Activated CD8-positive, alpha-beta memory T cell treated with anti-CD3 and anti-CD28 coated beads for 36 hours (primary cell): ENCODE measurements around the gene IRAK2. TPM values are rescaled to one million over a fixed set of nuclear protein-coding genes. Genes with fewer than 3 reads are reported as not detected.

Experiments
- CTCF ChIA-PET: fragments of 350-600 bp; sonication (Branson Sonifier 250); formaldehyde crosslinking; loops from one replicate; lab custom pipeline; 2021; ENCODE audit warnings: antibody characterized with exemption; lab: Charles Lee
- POLR2A ChIA-PET: fragments of 350-600 bp; sonication (Branson Sonifier 250); formaldehyde crosslinking; loops from one replicate; lab custom pipeline; 2021; ENCODE audit warnings: antibody characterized with exemption; lab: Charles Lee
- total RNA-seq, 2 experiments: library from RNA; stranded (reverse); gene quantifications; one replicate each; pipeline ENCODE4 v1.2.3, GENCODE V29; 2021

The IRAK2 gene
- total RNA-seq, 2 experiments from 2014 or later = 4.0 TPM

DNA sequence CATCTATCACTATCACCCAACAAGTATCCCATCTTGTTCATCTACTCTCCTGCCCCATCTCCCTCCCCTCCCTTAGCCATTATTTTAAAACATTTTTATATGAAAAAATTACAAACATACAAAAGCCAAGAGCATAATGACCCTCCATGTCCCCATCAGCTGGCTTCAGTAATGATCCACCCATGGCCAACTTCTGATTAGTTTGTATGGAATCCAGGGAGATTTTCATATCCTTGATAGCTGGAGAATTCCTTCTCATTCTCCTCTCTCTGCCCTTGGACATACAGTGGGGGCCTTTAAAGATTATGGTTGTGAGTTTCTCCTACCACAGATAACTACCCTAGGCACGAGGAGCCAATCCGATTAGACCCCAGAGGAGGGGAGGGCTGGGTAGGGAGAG is 40.2 kb downstream of the IRAK2 start:
- ChIA-PET POLR2A (no interaction called here), CTCF (no interaction called here)

DNA sequence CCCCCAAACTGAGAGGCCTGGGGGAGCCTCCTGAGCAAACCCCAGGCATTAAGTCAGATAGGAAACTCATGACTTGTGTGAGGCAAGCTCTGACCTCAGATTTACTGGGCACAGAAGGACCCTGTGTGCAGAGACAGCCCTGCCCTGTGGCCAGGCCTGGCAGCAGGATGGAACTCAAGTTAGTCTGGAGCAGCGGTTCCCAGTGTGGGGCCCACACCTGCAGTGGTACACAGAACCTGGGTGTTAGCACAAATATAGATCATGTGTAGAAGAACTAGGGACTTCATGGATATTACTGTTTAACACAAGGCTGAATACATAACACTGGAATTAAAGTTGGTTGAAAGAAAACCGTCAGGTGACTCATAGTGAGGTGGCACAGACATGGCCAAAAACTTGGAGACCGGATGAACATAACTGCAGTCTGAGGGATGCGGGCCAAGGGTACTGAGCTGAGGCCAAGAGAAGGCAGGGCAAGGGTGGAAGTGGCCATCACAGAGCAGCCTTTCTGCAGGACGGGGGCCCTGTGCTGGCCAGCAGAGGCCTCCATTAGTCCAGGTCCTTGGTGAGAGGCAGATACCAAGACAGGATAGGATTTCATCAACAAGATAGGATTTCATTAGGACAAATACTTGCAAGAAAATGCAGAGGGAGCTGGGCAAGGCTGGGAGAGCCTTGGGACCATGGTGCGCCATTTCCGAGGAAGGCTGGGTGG is 40.9 kb downstream of the IRAK2 start:
- CTCF ChIA-PET = no interaction called here
- POLR2A ChIA-PET = no interaction called here

DNA sequence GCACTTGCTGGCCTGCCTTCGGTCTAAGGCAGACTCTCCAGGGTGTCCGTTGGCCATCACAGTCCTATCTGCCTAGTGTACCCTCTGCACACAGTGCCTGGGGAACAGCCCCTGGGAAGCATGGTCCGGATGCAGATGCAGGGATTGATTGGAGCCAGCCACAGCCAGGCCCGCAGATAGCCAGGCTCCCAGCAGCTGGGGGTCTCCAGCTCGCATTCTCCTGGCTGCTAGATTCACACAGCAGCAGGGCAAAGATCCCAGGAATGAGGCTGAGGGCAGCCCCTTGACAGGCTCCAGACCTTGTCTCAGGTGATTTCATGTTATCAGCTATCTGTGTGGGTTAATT is 41.4 kb downstream of the IRAK2 start:
- ChIA-PET CTCF (no interaction called here), POLR2A (no interaction called here)

GRCh38 chr3:10213156-10213792 is 48.6 kb downstream of the IRAK2 start:
- ChIA-PET POLR2A (interaction anchor here (1.2 kb wide), 1 partner anchor 15 kb away, joined by 3 read pairs; no protein-coding TSS in a partner anchor), CTCF (interaction anchor here (0.9 to 2.3 kb wide), 4 partner anchors 9 to 48 kb away, joined by 3 to 7 read pairs (median 4); partner anchors contain the start of gene IRAK2)

DNA sequence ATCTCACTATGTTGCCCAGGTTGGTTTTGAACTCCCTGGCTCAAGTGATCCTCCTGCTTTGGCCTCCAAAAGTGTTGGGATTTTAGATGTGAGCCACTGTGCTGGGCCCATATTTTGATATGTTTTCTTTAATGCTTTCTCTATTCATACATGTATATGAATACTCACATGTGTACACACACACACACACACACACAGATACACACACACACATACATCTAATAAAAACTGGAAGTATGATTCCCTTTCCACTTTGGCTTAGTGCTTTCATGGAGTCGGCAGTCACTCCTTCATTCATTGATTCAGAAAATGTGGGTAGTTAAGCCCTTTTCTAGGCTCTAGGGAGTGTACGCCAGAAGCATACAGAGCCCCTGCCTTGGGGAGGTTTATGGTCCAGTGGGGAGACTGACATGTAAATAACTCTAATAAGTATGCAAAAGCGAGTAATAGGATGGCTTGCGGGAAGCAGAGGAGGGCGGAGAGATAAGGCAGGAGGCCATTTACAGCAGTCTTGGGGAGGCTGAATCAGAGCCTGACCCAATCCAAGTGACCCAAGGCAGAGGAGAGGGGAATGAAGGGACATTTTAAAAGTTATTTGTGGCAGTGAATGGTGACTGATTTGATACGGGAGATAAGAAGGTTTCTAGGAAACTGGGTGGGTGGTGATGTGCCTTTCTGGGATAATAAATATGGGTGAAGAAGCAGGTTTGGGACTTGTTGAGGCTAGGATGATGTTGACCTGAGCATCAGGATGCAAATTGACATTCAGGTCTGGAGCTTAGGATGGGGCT is 51.1 kb downstream of the IRAK2 start:
- POLR2A ChIA-PET = no interaction called here
- CTCF ChIA-PET = interaction anchor here (0.6 kb wide), 1 partner anchor 21 kb away, joined by 3 read pairs; no protein-coding TSS in a partner anchor

DNA sequence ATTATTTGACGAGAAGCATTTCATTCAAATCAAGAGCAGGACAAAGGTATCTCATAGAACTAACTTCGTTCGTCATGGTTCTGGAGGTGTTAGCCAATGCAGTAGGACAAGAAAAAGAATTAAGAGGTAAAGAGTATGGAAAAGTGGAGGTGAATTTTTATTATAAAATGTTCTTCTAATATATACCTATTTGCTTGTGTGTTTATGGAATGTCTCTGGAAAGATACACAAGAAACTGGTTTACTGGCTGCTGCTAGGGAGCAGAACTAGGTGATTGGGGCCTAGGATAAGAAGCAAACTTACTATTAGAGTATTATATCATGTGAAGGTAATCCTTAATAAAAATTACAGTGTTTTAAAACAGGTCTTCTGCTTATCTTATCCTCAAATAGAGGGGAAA is 52.6 kb downstream of the IRAK2 start:
- POLR2A ChIA-PET = no interaction called here
- CTCF ChIA-PET = interaction anchor here (0.6 kb wide), 1 partner anchor 12 kb away, joined by 3 read pairs; no protein-coding TSS in a partner anchor

DNA sequence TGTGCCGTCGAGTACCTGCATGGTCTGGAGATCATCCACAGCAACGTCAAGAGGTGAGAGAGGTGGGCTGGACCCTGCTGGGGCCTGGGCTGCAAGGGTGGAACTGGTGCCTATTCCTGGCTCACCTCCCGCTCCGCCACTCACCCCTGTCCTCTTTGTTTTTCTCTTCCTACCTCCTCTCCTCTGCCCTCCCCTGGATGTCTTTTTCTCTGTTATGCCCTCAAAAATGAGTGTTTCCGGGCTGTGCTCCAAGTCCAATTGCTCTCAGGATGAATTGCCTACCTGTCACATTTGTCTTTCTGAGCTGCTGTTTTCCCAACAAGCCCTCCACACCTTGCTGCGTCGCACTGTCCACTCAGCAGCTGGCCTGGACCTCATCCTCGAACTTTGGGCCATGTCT is 55.0 kb downstream of the IRAK2 start:
- ChIA-PET POLR2A (interaction anchor here (0.9 kb wide), 1 partner anchor 61 kb away, joined by 7 read pairs; no protein-coding TSS in a partner anchor), CTCF (interaction anchor here (0.9 to 1.4 kb wide), 2 partner anchors 9 to 44 kb away, joined by 3 read pairs; no protein-coding TSS in a partner anchor)

DNA sequence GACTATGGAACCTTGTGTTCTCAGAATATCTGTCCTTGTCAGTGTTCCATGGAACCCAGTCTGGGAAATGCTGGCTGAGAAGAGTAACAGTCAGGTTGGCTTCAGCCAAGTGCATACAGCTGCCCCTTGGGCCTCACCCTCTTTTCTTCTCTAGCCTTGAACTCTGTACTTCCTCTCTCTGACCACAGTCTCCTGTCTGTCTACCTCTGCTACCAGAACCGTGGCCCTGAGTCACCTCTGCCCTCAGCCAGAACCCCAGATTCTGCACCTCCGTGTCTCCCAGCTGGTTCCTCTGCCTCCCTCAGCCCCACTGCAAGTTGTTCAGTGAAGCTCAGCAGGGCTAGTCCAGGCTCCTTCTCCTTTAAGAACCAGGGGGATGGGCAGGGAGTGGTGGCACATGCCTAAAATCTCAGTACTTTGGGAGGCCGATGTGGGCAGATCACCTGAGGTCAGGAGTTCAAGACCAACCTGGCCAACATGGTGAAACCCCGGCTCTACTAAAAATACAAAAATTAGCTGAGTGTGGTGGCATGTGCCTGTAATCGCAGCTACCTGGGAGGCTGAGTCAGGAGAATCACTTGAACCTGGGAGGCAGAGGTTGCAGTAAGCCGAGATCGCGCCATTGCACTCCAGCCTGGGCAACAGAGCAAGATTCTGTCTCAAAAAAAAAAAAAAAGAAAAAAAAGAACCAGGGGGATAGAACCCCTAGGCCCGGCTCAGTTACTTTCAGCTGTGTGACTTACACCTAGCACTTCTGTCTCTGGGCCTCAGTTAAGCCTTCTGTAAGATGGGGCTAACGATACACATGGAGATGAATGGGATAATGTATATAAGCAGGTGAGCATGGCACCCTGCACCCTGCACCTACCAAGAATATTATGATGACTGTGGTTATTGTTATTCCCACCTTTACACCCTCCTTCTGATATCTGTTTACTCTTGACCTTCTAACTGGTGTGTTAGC is 59.2 kb downstream of the IRAK2 start:
- ChIA-PET CTCF (interaction anchor here (0.7 to 1.7 kb wide), 6 partner anchors 12 to 291 kb away, joined by 3 to 6 read pairs (median 4); partner anchors contain the start of gene TATDN2), POLR2A (interaction anchor here (0.5 to 0.6 kb wide), 2 partner anchors 82 to 490 kb away, joined by 3 to 4 read pairs; no protein-coding TSS in a partner anchor)

DNA sequence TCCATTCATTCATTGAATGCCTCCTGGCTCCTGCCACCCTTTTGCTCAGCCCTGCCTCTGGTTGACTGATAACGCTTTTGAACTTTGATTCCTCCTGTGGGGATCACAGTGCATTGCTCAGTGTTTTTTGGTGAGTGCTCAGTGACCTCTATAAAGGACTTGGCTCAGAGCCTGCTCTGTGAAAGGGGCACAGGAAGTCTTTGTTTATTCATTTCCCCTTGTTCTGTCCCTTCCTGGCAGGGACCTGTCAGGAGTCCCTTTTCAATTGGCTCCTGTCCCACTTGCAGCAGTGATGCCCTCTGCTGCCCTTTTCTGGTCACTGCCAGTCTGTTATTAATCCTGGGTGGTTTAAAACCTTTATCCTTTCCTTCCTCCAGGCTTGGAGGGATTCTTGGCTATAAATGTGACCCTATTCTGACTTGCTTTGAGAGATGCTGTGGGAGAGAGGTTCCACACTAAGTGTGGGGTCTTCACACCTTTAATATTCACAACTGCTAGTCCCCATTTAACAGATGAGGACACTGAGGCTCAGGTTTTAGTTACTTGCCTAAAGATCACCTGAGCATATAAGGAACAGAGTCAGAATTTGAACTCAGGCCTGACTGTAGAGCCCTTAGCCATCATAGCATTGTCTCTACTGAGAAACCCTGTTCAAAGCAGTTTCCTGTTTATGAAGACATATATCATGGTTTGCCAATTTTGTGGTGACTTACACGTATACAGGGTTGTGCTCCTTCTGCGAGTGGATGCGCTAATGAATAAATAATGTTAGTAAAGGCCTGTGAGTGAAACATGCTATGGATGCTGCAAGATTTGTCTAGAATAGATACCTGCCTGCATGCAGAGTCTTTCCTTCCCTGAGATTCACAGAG is 60.3 kb downstream of the IRAK2 start:
- POLR2A ChIA-PET = interaction anchor here (0.6 kb wide), 1 partner anchor 491 kb away, joined by 4 read pairs; no protein-coding TSS in a partner anchor
- CTCF ChIA-PET = interaction anchor here (1.2 to 1.9 kb wide), 3 partner anchors 11 to 83 kb away, joined by 4 to 5 read pairs (median 5); partner anchors contain the start of genes TATDN2 and VHL

DNA sequence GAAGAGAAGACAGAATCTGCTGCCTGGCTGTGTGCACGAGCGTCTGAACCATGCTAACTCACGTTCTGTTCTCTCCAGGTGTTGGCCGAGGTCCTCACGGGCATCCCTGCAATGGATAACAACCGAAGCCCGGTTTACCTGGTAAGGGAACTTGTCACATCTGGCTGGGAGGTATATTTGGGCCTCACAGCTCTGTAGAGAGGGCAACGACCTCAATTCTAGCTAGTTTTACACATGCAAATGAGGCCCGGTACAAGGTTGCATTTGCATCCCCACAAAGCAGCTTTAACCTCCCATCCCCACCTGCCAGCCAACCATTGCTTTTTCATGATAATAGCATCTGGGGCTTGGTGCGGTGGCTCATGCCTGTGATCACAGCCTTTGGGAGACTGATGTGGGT is 61.6 kb downstream of the IRAK2 start:
- ChIA-PET CTCF (interaction anchor here (0.6 to 1.9 kb wide), 4 partner anchors 12 to 84 kb away, joined by 3 to 5 read pairs (median 4); partner anchors contain the start of genes TATDN2 and VHL), POLR2A (interaction anchor here (0.6 to 0.7 kb wide), 2 partner anchors 47 to 236 kb away, joined by 3 to 6 read pairs; no protein-coding TSS in a partner anchor)

DNA sequence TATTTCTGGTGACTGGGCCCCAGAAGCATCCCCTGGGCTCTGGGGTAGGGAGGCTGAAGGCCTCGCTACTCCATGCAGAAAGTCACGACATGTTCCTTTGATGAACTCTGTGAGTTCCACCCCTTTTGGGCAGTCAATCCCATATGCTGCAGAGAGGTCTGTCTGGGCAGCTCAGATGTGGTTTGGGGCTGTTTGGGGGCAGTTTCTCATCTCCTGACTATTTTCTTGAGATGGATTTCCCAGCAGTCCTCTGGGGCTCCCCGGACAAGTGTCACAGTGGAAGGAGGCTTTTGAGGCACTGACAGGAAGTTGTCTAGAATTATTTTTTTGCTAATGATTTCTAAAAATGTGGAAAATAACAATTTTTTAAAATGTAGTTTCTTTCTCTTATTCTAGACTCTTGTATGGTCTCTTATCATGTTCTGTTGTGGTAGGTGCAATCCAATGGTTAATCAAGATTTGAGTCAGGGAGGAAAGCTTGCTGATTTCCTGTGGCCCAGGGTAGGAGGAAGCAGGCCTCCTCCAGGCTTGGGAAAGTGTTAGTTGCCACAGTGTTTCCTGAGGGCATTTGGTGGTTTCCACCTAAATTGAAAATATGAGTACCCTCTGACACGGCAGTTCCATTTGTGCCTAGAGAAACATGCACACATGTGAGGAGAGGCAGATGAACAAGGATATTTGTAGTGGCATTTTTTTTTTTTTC is 63.7 kb downstream of the IRAK2 start:
- CTCF ChIA-PET = interaction anchor here (0.7 to 1.4 kb wide), 6 partner anchors 8 to 63 kb away, joined by 3 to 6 read pairs (median 3); partner anchors contain the start of gene IRAK2
- POLR2A ChIA-PET = interaction anchor here (0.5 to 1.3 kb wide), 2 partner anchors 21 to 111 kb away, joined by 3 to 5 read pairs; no protein-coding TSS in a partner anchor

GRCh38 chr3:10229576-10229975 is 64.9 kb downstream of the IRAK2 start:
- CTCF ChIA-PET = interaction anchor here (1.4 kb wide), 1 partner anchor 13 kb away, joined by 6 read pairs; no protein-coding TSS in a partner anchor
- POLR2A ChIA-PET = no interaction called here

GRCh38 chr3:10232137-10232536 is 67.4 kb downstream of the IRAK2 start:
- POLR2A ChIA-PET = no interaction called here
- CTCF ChIA-PET = interaction anchor here (0.6 kb wide), 2 partner anchors 15 to 332 kb away, joined by 3 to 4 read pairs; no protein-coding TSS in a partner anchor

DNA sequence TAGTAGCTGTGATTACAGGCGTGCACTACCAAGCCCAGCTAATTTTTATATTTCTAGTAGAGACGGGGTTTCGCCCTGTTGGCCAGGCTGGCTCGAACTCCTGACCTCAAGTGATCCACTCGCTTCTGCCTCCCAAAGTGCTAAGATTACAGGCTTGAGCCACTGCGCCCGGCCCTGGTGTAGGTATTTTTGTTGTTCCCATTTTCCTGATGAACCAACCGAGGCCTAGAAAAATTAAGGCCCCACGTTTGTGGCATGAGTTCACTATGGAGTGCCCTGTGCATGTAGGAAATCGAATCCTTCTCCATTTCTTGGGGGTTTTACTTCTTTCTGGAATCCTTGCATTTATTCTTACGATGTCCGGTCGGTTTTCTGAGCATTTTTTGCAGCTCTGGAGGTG is 69.3 kb downstream of the IRAK2 start:
- CTCF ChIA-PET = interaction anchor here (0.7 kb wide), 1 partner anchor 22 kb away, joined by 3 read pairs; no protein-coding TSS in a partner anchor
- POLR2A ChIA-PET = no interaction called here

DNA sequence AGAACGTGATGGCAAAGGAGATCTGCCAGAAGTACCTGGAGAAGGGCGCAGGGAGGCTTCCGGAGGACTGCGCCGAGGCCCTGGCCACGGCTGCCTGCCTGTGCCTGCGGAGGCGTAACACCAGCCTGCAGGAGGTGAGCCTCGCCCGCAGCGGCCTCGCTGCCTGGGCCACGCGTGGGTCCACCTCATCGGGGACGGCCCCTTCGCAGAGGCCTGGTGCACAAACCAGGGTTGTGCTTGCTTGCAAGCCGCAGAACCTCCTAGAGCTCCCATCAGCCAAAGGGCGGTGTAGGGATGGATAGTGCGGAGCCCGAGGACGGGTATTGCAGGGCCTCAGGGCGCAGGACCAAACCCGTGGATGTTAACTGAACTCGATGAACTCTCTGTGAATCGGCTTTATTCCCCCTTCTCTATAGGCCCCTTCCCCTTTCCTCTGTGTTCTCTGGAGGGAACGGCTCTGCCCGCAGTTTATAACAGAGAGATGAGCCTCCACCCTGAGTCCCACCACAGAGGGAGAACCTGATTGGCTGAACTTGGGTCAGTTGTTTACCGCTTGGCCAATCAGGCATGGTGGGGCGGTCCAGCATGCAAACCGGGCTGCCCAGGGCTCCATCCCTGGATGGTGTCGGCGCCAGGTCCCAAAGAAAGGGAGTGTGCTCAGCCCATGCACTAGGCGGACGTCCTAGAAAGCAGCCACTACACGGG is 70.0 kb downstream of the IRAK2 start:
- POLR2A ChIA-PET = no interaction called here
- CTCF ChIA-PET = no interaction called here
